Measurements from ENCODE around the gene TMEM26.

- no peak for TF ChIP-seq POLR2A (IDR thresholded peaks at IDR 0.05)
- TF ChIP-seq, protein P1, sequence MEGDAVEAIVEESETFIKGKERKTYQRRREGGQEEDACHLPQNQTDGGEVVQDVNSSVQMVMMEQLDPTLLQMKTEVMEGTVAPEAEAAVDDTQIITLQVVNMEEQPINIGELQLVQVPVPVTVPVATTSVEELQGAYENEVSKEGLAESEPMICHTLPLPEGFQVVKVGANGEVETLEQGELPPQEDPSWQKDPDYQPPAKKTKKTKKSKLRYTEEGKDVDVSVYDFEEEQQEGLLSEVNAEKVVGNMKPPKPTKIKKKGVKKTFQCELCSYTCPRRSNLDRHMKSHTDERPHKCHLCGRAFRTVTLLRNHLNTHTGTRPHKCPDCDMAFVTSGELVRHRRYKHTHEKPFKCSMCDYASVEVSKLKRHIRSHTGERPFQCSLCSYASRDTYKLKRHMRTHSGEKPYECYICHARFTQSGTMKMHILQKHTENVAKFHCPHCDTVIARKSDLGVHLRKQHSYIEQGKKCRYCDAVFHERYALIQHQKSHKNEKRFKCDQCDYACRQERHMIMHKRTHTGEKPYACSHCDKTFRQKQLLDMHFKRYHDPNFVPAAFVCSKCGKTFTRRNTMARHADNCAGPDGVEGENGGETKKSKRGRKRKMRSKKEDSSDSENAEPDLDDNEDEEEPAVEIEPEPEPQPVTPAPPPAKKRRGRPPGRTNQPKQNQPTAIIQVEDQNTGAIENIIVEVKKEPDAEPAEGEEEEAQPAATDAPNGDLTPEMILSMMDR (IDR thresholded peaks at IDR 0.05): no peak
Measured at GRCh38 chr10:61486251-61486650, 33.1 kb upstream of the TMEM26 start.

Measured in heart left ventricle (tissue), 13 donors.